Neural crest cell (in vitro differentiated cells): ENCODE data around the gene RNF121. TPM values are rescaled to one million over a fixed set of nuclear protein-coding genes. Genes with fewer than 3 reads are reported as not detected.

Experiments used
- DNase-seq: peaks from one replicate; pipeline ENCODE4 v3.0.0; 2021; ENCODE audit warnings: low read depth, mixed read lengths, low spot score
- H3K27ac Mint-ChIP-seq: one replicate; pipeline ENCODE4 v1.8.0; 2021; ENCODE audit warnings: mild to moderate bottlenecking, mixed read lengths; ENCODE audit not compliant: unreplicated experiment
- H3K27me3 Mint-ChIP-seq: 2 replicates; pipeline ENCODE4 v1.8.0; 2021; ENCODE audit warnings: low read depth, mild to moderate bottlenecking, mixed read lengths
- H3K36me3 Mint-ChIP-seq: 2 replicates; pipeline ENCODE4 v1.8.0; 2021; ENCODE audit warnings: low read depth, mild to moderate bottlenecking, mixed read lengths
- H3K4me1 Mint-ChIP-seq: 2 replicates; pipeline ENCODE4 v1.8.0; 2021; ENCODE audit warnings: mixed read lengths
- H3K4me3 Mint-ChIP-seq: one replicate; pipeline ENCODE4 v1.8.0; 2021; ENCODE audit warnings: mild to moderate bottlenecking, mixed read lengths
- H3K9me3 Mint-ChIP-seq: 2 replicates; pipeline ENCODE4 v1.8.0; 2021; ENCODE audit warnings: mixed read lengths
- total RNA-seq: library from RNA; stranded (reverse); gene quantifications from 2 replicates; pipeline ENCODE4 v1.2.1, GENCODE V29; 2021
- TF ChIP-seq, protein P1 (sequence below): fragments of 200-600 bp; sonication (generic); conservative IDR thresholded peaks from 2 replicates; pipeline ENCODE4 v1.5.0; 2021; ENCODE audit warnings: antibody characterized with exemption, mild to moderate bottlenecking

Gene RNF121
- total RNA-seq, 1 donor from 2014 or later: 48.8 TPM

GRCh38 chr11:72014761-72015320 is 86.0 kb downstream of the RNF121 start:
- H3K9me3 Mint-ChIP-seq: no peaks in the 10 kb centered on the region
- H3K36me3 Mint-ChIP-seq: peaks cover 15% of the 10 kb centered on the region
- TF ChIP-seq, protein P1, sequence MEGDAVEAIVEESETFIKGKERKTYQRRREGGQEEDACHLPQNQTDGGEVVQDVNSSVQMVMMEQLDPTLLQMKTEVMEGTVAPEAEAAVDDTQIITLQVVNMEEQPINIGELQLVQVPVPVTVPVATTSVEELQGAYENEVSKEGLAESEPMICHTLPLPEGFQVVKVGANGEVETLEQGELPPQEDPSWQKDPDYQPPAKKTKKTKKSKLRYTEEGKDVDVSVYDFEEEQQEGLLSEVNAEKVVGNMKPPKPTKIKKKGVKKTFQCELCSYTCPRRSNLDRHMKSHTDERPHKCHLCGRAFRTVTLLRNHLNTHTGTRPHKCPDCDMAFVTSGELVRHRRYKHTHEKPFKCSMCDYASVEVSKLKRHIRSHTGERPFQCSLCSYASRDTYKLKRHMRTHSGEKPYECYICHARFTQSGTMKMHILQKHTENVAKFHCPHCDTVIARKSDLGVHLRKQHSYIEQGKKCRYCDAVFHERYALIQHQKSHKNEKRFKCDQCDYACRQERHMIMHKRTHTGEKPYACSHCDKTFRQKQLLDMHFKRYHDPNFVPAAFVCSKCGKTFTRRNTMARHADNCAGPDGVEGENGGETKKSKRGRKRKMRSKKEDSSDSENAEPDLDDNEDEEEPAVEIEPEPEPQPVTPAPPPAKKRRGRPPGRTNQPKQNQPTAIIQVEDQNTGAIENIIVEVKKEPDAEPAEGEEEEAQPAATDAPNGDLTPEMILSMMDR: no peak
- no peak overlapping the region for H3K4me3 Mint-ChIP-seq
- H3K4me1 Mint-ChIP-seq: no peaks in the 10 kb centered on the region
- H3K27ac Mint-ChIP-seq: peak overlapping the region; percentile 92
- no peak for DNase-seq
- H3K27me3 Mint-ChIP-seq: no peaks in the 10 kb centered on the region

- H3K27me3 Mint-ChIP-seq: no peaks in the 10 kb centered on the region
- H3K9me3 Mint-ChIP-seq: no peaks in the 10 kb centered on the region
- no peaks in the 10 kb centered on the region for H3K4me1 Mint-ChIP-seq
- TF ChIP-seq, protein P1: peak; percentile 43
- DNase-seq: no peak
- peaks cover 18% of the 10 kb centered on the region for H3K36me3 Mint-ChIP-seq
- no peak overlapping the region for H3K4me3 Mint-ChIP-seq
- no peak overlapping the region for H3K27ac Mint-ChIP-seq
Measured at GRCh38 chr11:72015511-72016061, 86.7 kb downstream of the RNF121 start.

- Mint-ChIP-seq H3K9me3 (no peaks in the 10 kb centered on the region), H3K27me3 (no peaks in the 10 kb centered on the region), H3K4me1 (no peaks in the 10 kb centered on the region), H3K27ac (peak overlapping the region; percentile 62), H3K4me3 (no peak overlapping the region), H3K36me3 (peaks cover 18% of the 10 kb centered on the region)
- DNase-seq: no peak
- TF ChIP-seq, protein P1: no peak
Measured at GRCh38 chr11:72018171-72018570, 89.3 kb downstream of the RNF121 start.

GRCh38 chr11:72023335-72023734 is 94.5 kb downstream of the RNF121 start:
- Mint-ChIP-seq H3K4me1 (no peaks in the 10 kb centered on the region), H3K27me3 (no peaks in the 10 kb centered on the region), H3K27ac (peak overlapping the region; percentile 43), H3K9me3 (no peaks in the 10 kb centered on the region), H3K36me3 (peaks cover 9% of the 10 kb centered on the region), H3K4me3 (no peak overlapping the region)
- DNase-seq: no peak
- TF ChIP-seq, protein P1: no peak

GRCh38 chr11:72024069-72024754 is 95.4 kb downstream of the RNF121 start:
- no peak for DNase-seq
- H3K36me3 Mint-ChIP-seq: peaks cover 8% of the 10 kb centered on the region
- no peaks in the 10 kb centered on the region for H3K27me3 Mint-ChIP-seq
- H3K9me3 Mint-ChIP-seq: no peaks in the 10 kb centered on the region
- H3K27ac Mint-ChIP-seq: no peak overlapping the region
- TF ChIP-seq, protein P1: no peak
- H3K4me3 Mint-ChIP-seq: no peak overlapping the region
- H3K4me1 Mint-ChIP-seq: no peaks in the 10 kb centered on the region
